Testis (tissue), 3 donors: Measurements from ENCODE around the gene TAC4. TPM values are rescaled to one million over a fixed set of nuclear protein-coding genes. Genes with fewer than 3 reads are reported as not detected.

Experiments used
- DNase-seq: peaks from one replicate; pipeline ENCODE4 v3.0.0-alpha.2; 2019
- H3K27ac ChIP-seq, 2 donors: fragments of 200-600 bp; sonication (generic); one replicate each; pipeline ENCODE4 v1.5.1; 2019
- H3K27me3 ChIP-seq: fragments of 200-600 bp; sonication (generic); one replicate; pipeline ENCODE4 v1.5.1; 2019
- H3K36me3 ChIP-seq: fragments of 200-600 bp; sonication (generic); one replicate; pipeline ENCODE4 v1.5.1; 2017; ENCODE audit warnings: low read depth; ENCODE audit errors: missing control alignments
- H3K4me1 ChIP-seq: fragments of 200-600 bp; sonication (generic); one replicate; pipeline ENCODE4 v1.5.1; 2019
- H3K4me3 ChIP-seq, 2 donors: fragments of 200-600 bp; sonication (generic); one replicate each; pipeline ENCODE4 v1.5.1; 2017 to 2019
- H3K9me3 ChIP-seq: fragments of 200-600 bp; sonication (generic); one replicate; pipeline ENCODE4 v1.5.1; 2017
- POLR2A ChIP-seq: fragments of 450-650 bp; IDR thresholded peaks from one replicate; pipeline ENCODE4 v1.6.1; 2017; ENCODE audit warnings: antibody characterized with exemption, mild to moderate bottlenecking, moderate library complexity
- WGBS, 2 donors: methylation state at CpG; one replicate each; pipeline ENCODE4 v1.1.5; 2018; 5-methylcytosine and 5-hydroxymethylcytosine counted together
- intact Hi-C: fragments of 100-400 bp; cut with DNase I; formaldehyde crosslinking; loops from one replicate; pipeline ENCODE4 v1.15.1; 2023; ENCODE audit warnings: low total_unique reads
- polyA plus RNA-seq: library from polyadenylated mRNA; stranded (reverse); fragments of 350-450 nt; fragmentation: Illumina TruSeq; extraction: RNeasy Lipid Tissue Mini Kit (QIAGEN cat#74804); gene quantifications from one replicate; pipeline ENCODE4 v1.2.3, GENCODE V29; 2014; ENCODE audit warnings: low read depth, low replicate concordance; ENCODE audit not compliant: insufficient read depth
- total RNA-seq, 2 donors: library from RNA; depleted of rRNA; stranded (reverse); fragments of >200 nt; gene quantifications; one replicate each; pipeline ENCODE4 v1.2.3, GENCODE V29; 2016
- TF ChIP-seq, protein P1 (sequence below), 3 experiments: fragments of 450-650 bp in 2 of 3; fragments of 200-600 bp in 1 of 3; sonication (generic) in 1 of 3; IDR thresholded peaks; one replicate each; pipeline ENCODE4 v1.5.1; 2016 to 2019; ENCODE audit warnings: antibody characterized with exemption in 3 of 3, mild to moderate bottlenecking in 2 of 3, moderate library complexity in 1 of 3

The TAC4 gene
- total and polyA plus RNA-seq, 3 donors from 2014 or later, result not detected

DNA sequence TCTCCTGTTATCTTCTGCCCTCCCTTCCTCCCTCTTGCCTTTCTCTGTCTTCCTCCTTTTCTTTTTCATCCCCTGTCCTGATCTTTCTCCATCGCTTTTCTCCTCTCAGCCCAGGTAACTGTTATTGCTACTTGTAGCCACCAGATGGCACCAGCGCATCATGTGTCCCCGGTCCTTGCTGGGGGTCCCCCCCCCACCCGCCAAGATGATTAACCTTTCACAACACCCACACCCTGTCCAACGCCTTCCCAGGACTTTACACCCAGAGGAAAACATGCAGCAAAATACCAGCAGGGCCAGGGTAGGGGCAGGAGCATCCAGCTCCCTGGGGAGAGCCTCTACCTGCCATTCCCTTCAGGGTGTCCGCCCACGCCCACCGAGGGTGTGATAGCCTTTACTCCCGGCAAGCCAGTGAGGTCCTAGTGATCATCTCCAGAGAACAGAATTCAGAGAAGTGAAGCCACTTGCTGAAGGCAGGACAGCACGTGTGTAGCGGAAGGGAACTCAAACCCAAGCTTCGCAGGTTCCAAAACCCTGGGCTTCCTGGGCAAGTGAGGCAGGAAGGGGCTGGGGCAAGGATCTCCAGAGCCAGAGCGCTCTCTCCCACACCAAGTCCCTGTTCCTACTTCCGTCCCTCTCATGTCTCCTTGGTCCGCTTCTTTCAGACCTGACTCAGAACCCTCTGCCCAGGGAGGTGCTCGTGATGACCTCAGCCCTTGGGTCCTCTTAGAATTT, 13.4 kb upstream of the TAC4 start:
- Histone ChIP-seq H3K36me3 (no peaks in the 10 kb centered on the region), H3K27ac (no peak overlapping the region), H3K27me3 (no peaks in the 10 kb centered on the region), H3K9me3 (no peaks in the 10 kb centered on the region), H3K4me3 (no peak overlapping the region), H3K4me1 (no peaks in the 10 kb centered on the region)
- peak; percentile 56 for DNase-seq
- no peak for TF ChIP-seq POLR2A
- TF ChIP-seq, protein P1, sequence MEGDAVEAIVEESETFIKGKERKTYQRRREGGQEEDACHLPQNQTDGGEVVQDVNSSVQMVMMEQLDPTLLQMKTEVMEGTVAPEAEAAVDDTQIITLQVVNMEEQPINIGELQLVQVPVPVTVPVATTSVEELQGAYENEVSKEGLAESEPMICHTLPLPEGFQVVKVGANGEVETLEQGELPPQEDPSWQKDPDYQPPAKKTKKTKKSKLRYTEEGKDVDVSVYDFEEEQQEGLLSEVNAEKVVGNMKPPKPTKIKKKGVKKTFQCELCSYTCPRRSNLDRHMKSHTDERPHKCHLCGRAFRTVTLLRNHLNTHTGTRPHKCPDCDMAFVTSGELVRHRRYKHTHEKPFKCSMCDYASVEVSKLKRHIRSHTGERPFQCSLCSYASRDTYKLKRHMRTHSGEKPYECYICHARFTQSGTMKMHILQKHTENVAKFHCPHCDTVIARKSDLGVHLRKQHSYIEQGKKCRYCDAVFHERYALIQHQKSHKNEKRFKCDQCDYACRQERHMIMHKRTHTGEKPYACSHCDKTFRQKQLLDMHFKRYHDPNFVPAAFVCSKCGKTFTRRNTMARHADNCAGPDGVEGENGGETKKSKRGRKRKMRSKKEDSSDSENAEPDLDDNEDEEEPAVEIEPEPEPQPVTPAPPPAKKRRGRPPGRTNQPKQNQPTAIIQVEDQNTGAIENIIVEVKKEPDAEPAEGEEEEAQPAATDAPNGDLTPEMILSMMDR (IDR thresholded peaks at IDR 0.05), result peak; percentile 73 to 86 (median 75)
- intact Hi-C loops, result loop anchor here (5.0 kb wide), 1 partner anchor 136 kb away; the partner anchor contains the start of gene DLX3
- WGBS, 2 donors, result 43 to 49% methylated on average over 15 to 16 of the region's 16 CpGs

DNA sequence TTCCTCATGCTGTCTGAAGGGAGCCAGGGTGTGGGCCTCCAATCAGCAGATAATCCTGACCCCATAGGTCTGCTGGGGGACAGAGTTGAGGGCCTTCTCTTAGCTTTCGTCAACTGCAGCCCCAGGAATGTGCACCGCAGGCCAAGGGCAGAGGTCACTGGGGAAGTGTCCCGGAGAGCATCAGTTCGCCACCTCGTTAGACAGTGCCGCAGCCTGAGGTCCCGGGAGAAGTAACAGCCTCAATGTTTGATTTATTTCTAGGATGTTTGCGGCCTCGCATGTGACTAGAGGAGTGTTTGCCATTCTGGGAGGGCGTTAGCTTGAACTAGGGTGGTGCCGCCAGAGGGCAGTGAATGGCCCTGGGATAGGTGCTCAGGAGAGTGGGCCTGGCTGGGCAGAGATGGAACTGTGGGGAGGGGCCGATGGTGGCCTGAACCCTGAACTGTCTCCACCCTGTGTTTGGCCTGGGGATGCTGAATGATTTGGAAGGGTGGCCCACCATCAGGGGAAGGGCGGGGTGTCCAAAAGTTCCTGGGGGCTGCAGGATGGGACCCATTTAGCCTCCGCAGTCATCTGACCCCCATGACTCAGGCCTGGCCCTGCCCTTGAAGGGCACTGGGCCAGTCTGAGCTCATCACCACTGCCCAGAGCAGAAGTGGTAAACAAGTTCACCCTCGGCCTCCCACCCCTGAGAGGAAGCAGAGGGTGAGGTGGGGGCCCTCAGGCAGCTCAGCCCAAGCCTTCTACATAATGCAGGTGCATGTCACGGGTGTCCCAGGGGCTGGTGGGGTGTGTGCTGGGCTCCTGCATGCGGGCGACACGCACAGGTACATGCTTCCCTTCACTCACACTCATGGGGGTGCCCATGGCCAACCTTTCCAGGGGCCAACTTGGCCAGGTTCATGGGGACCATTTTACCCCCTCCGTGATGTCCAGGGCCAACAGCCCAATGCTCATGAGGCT, 12.4 kb upstream of the TAC4 start:
- H3K36me3 ChIP-seq, result no peaks in the 10 kb centered on the region
- intact Hi-C loops, result loop anchor here (5.0 kb wide), 1 partner anchor 137 kb away; the partner anchor contains the start of gene DLX3
- H3K27ac ChIP-seq, result no peak overlapping the region
- TF ChIP-seq, protein P1 (IDR thresholded peaks at IDR 0.05), result no peak
- no peak for TF ChIP-seq POLR2A
- WGBS, 2 donors, result 73 to 74% methylated on average over 11 to 20 of the region's 20 CpGs
- H3K27me3 ChIP-seq, result no peaks in the 10 kb centered on the region
- no peak overlapping the region for H3K4me3 ChIP-seq
- no peaks in the 10 kb centered on the region for H3K9me3 ChIP-seq
- H3K4me1 ChIP-seq, result no peaks in the 10 kb centered on the region
- no peak for DNase-seq

DNA sequence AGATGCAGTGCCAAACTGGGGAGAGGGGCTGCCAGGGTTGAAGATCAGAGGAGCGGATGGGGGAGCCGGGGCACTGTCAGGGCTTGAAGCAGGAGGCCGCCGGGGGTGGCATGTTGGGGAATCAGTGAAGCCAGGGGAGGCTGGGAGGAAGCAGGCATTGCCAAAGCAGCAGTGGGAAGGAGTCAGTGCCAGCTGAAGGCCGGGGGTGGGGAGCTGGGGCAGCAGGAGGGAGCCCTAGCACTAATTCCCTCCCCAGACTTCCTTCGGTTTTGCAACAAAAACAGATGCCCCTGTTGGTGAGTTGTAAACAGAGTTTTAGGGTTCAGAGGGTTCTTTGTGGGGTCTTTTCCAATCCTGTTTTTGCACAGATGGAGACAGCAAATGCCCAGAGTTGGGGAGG, 10.9 kb upstream of the TAC4 start:
- TF ChIP-seq POLR2A, result no peak
- TF ChIP-seq, protein P1 (IDR thresholded peaks at IDR 0.05), result no peak
- no peaks in the 10 kb centered on the region for H3K9me3 ChIP-seq
- no peaks in the 10 kb centered on the region for H3K4me1 ChIP-seq
- 63 to 66% methylated on average over 6 of the region's 6 CpGs for WGBS, 2 donors
- no peaks in the 10 kb centered on the region for H3K36me3 ChIP-seq
- H3K4me3 ChIP-seq, result no peak overlapping the region
- intact Hi-C loops, result no loop called here
- DNase-seq, result no peak
- H3K27me3 ChIP-seq, result no peaks in the 10 kb centered on the region
- H3K27ac ChIP-seq, result no peak overlapping the region

DNA sequence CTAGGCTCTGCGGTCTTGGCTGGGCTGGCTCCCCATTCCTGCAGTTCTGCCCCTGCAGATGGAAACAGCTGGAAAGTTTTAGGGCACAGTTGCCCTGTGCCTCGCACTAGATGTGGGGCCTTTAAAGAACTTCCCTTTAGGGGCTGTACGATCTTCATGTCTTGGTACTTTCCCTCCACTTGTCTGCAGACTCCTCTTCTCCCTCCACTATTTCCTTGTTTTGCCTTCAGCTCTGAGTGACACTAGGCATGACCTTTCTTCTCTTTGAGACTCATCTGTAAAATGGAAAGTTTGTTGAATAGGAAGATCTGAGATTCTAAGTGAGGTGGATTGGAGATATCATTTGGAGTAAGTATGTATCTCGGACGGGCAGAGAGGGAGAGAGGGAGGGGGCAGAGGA, 6.3 kb upstream of the TAC4 start:
- Histone ChIP-seq H3K9me3 (no peaks in the 10 kb centered on the region), H3K4me1 (peaks cover 4% of the 10 kb centered on the region), H3K27me3 (no peaks in the 10 kb centered on the region), H3K36me3 (no peaks in the 10 kb centered on the region), H3K27ac (no peak overlapping the region), H3K4me3 (no peak overlapping the region)
- TF ChIP-seq, protein P1 (IDR thresholded peaks at IDR 0.05), result no peak
- TF ChIP-seq POLR2A, result no peak
- intact Hi-C loops, result loop anchor here (5.0 kb wide), 1 partner anchor 152 kb away; no protein-coding TSS in a partner anchor
- WGBS, 2 donors, result 87 to 94% methylated on average over 5 of the region's 5 CpGs
- no peak for DNase-seq
